K562 (cell line): Measurements from ENCODE around the gene GAL3ST1. TPM values are rescaled to one million over a fixed set of nuclear protein-coding genes. Genes with fewer than 3 reads are reported as not detected.

Source experiments
- ATAC-seq: fragments of 200-7000 bp; cut with Tn5 transposase; 3 replicates; pipeline ENCODE4 v1.9.1; 2020; ENCODE audit warnings: moderate library complexity
- BruUV-seq: library from RNA; stranded (reverse); fragments of 400-500 nt; replicated peaks from 2 replicates; lab custom pipeline; 2021; lab: Mats Ljungman, UMichigan
- CTCF ChIA-PET: fragments of 300-600 bp; formaldehyde crosslinking; extraction: SDS; loops from one replicate; lab custom pipeline; 2021; ENCODE audit warnings: low intra/inter-chr PET ratio; lab: Yijun Ruan, JAX
- POLR2A ChIA-PET: fragments of 300-600, 350-650 bp; sonication (Branson Sonifier 250); formaldehyde crosslinking; extraction: SDS; loops from one replicate; lab custom pipeline; 2021; ENCODE audit warnings: antibody characterized with exemption, inconsistent platforms; lab: Yijun Ruan, JAX
- DNase-seq, 4 experiments: peaks; one replicate each; pipeline versions ENCODE4 v3.0.0 to v3.0.0-alpha.2; 2011 to 2018; ENCODE audit warnings: low spot score in 3 of 4, mixed read lengths in 3 of 4; ENCODE audit errors: extremely low read depth in 1 of 4
- FAIRE-seq: peaks from 2 replicates; lab custom pipeline; 2011; peaks lifted over from hg19 to GRCh38; lab: Jason Lieb, UNC
- H2AFZ ChIP-seq: 2 replicates; pipeline ENCODE4 v1.6.0; 2011; ENCODE audit warnings: low read depth, low read length, control low read depth, inconsistent platforms
- H3K27ac ChIP-seq: fragments of 200-600 bp; 3 replicates; pipeline ENCODE4 v1.8.0; 2011; ENCODE audit warnings: low read depth, mild to moderate bottlenecking, control low read depth, inconsistent platforms, low read length, moderate library complexity, mixed read lengths; ENCODE audit errors: extremely low read depth
- H3K27me3 ChIP-seq, 2 experiments: fragments of 300-600 bp in 1 of 2; 2 replicates in 1 of 2; 3 replicates in 1 of 2; pipeline versions ENCODE4 v1.6.0 to v1.8.0; 2011; ENCODE audit warnings: inconsistent platforms in 2 of 2, low read length in 2 of 2, mild to moderate bottlenecking in 1 of 2, mixed read lengths in 1 of 2, moderate library complexity in 1 of 2; ENCODE audit not compliant: control insufficient read depth in 2 of 2, insufficient read depth in 2 of 2
- H3K36me3 ChIP-seq: fragments of 300-600 bp; 3 replicates; pipeline ENCODE4 v1.8.0; 2011; ENCODE audit warnings: mild to moderate bottlenecking, low read length, inconsistent platforms; ENCODE audit not compliant: control insufficient read depth, insufficient read depth
- H3K4me1 ChIP-seq, 2 experiments: fragments of 200-600 bp in 1 of 2; replicated peaks in 1 of 2; 2 replicates in 1 of 2; 3 replicates in 1 of 2; pipeline versions ENCODE4 v1.5.1 to v1.8.0; 2011; ENCODE audit warnings: inconsistent platforms in 2 of 2, low read length in 2 of 2, mild to moderate bottlenecking in 1 of 2, mixed read lengths in 1 of 2, moderate library complexity in 1 of 2; ENCODE audit not compliant: control insufficient read depth in 2 of 2, insufficient read depth in 2 of 2
- H3K4me2 ChIP-seq: 2 replicates; pipeline ENCODE4 v1.6.1; 2011; ENCODE audit warnings: low read length, control low read depth, inconsistent platforms, mixed read lengths; ENCODE audit not compliant: insufficient read depth
- H3K4me3 ChIP-seq: fragments of 200-600 bp; sonication (generic), shearing (Covaris generic); 2 replicates; pipeline ENCODE4 v1.5.1; 2016; ENCODE audit warnings: control low read depth, inconsistent platforms
- H3K79me2 ChIP-seq: fragments of 200-600 bp; 3 replicates; pipeline ENCODE4 v1.8.0; 2011; ENCODE audit warnings: low read length, inconsistent platforms; ENCODE audit not compliant: control insufficient read depth, insufficient read depth
- H3K9ac ChIP-seq, 2 experiments: 2 replicates each; pipeline versions ENCODE4 v1.6.0 to v1.6.1; 2011; ENCODE audit warnings: low read depth in 2 of 2, low read length in 2 of 2, control low read depth in 1 of 2, inconsistent platforms in 1 of 2, mild to moderate bottlenecking in 1 of 2, mixed read lengths in 1 of 2; ENCODE audit not compliant: insufficient read depth in 1 of 2
- H3K9me1 ChIP-seq: one replicate; pipeline ENCODE4 v1.6.0; 2011; ENCODE audit warnings: inconsistent platforms, mild to moderate bottlenecking, low read length, moderate library complexity; ENCODE audit not compliant: control insufficient read depth, insufficient read depth
- H3K9me3 ChIP-seq: replicated peaks from 2 replicates; pipeline ENCODE4 v1.5.1; 2011; ENCODE audit warnings: low read depth, low read length, inconsistent platforms; ENCODE audit not compliant: control insufficient read depth, insufficient read depth
- H4K20me1 ChIP-seq: replicated peaks from 2 replicates; pipeline ENCODE4 v1.6.1; 2011; ENCODE audit warnings: low read length, inconsistent platforms, mixed read lengths; ENCODE audit not compliant: control insufficient read depth, insufficient read depth
- BCOR ChIP-seq: fragments of 450-650 bp; IDR thresholded peaks from 2 replicates; pipeline ENCODE4 v1.6.1; 2016
- CAMTA2 ChIP-seq: fragments of 250-450 bp; sonication (Bioruptor Pico); conservative IDR thresholded peaks from 2 replicates; pipeline ENCODE4 v1.5.1; 2022
- ETS2 ChIP-seq: IDR thresholded peaks from 2 replicates; pipeline ENCODE4 v1.6.1; 2016; ENCODE audit warnings: borderline replicate concordance, missing genetic modification characterization, mild to moderate bottlenecking, moderate library complexity, missing compliant biosample characterization; ENCODE audit not compliant: poor library complexity, severe bottlenecking
- ETV5 ChIP-seq: sonication (generic); formaldehyde crosslinking; IDR thresholded peaks from 2 replicates; pipeline ENCODE4 v1.4.0; 2020; ENCODE audit warnings: low read depth, mild to moderate bottlenecking, missing genetic modification reagents
- GATA2 ChIP-seq: sonication (generic); formaldehyde crosslinking; IDR thresholded peaks from 2 replicates; pipeline ENCODE4 v1.4.0; 2020; ENCODE audit warnings: mild to moderate bottlenecking, missing genetic modification reagents
- PHTF2 ChIP-seq: fragments of 250-450 bp; sonication (Bioruptor Pico); IDR thresholded peaks from 2 replicates; pipeline ENCODE4 v1.5.0; 2021; ENCODE audit warnings: mild to moderate bottlenecking
- PTBP1 ChIP-seq: fragments of 200-400 bp; formaldehyde crosslinking; IDR thresholded peaks from 2 replicates; pipeline ENCODE4 v1.6.1; 2017; ENCODE audit warnings: low read depth, low read length
- RBM25 ChIP-seq: fragments of 200-400 bp; formaldehyde crosslinking; IDR thresholded peaks from 2 replicates; pipeline ENCODE4 v1.6.1; 2018; ENCODE audit warnings: low read length, low read depth, moderate library complexity; ENCODE audit not compliant: severe bottlenecking
- RBM39 ChIP-seq: fragments of 200-400 bp; formaldehyde crosslinking; optimal IDR thresholded peaks from 2 replicates; pipeline ENCODE3; 2018; ENCODE audit warnings: low read depth, low read length
- SOX6 ChIP-seq: fragments of 450-650 bp; IDR thresholded peaks from 2 replicates; pipeline ENCODE4 v1.6.1; 2014; ENCODE audit warnings: mild to moderate bottlenecking
- ZBTB1 ChIP-seq: sonication (generic); formaldehyde crosslinking; IDR thresholded peaks from 2 replicates; pipeline ENCODE4 v1.8.1; 2023; ENCODE audit warnings: missing genetic modification reagents, low read depth, mild to moderate bottlenecking, borderline replicate concordance
- ZFP36 ChIP-seq: fragments of 150-350 bp; IDR thresholded peaks from 2 replicates; pipeline ENCODE4 v1.6.1; 2018; ENCODE audit warnings: low read length, low read depth; ENCODE audit not compliant: partially characterized antibody
- ZNF3 ChIP-seq: fragments of 250-450 bp; sonication (Bioruptor Pico); IDR thresholded peaks from 2 replicates; pipeline ENCODE4 v1.5.0; 2021; ENCODE audit warnings: mild to moderate bottlenecking, moderate library complexity
- ZNF75A ChIP-seq: fragments of 450-650 bp; formaldehyde crosslinking; IDR thresholded peaks from 2 replicates; pipeline ENCODE4 v1.4.0; 2020; ENCODE audit warnings: mild to moderate bottlenecking
- WGBS: fragments of 100-300 bp; shearing (Covaris generic); methylation state at CpG from one replicate; pipeline ENCODE4 v1.1.6; 2016; ENCODE audit warnings: low coverage, mixed read lengths; ENCODE audit not compliant: insufficient coverage; ENCODE audit errors: missing lambda C conversion rate; 5-methylcytosine and 5-hydroxymethylcytosine counted together
- in situ Hi-C: fragments of 300-500 bp; cut with MboI; formaldehyde crosslinking; loops from 4 replicates; pipeline ENCODE4 v1.15.0; 2018; ENCODE audit warnings: inconsistent platforms, mixed read lengths
- intact Hi-C: fragments of 100-400 bp; cut with micrococcal nuclease; formaldehyde crosslinking; loops from 2 replicates; pipeline ENCODE4 v1.14.2; 2022
- polyA plus RNA-seq, 8 experiments: library from polyadenylated mRNA; depleted of rRNA in 4 of 8; stranded (reverse) in 5 of 8; unstranded in 3 of 8; fragments of >200 nt; fragmentation: Nextera tagmentation in 2 of 8; fragmentation: Illumina TruSeq in 1 of 8; extraction: Ambion mirVana in 2 of 8; extraction: Trizol in 1 of 8; gene quantifications; 2 replicates each; pipeline versions ENCODE4 v1.2.1 to v1.2.3, GENCODE V29; 2011 to 2014; ENCODE audit warnings: inconsistent platforms in 1 of 8, missing spikeins in 1 of 8
- total RNA-seq, 7 experiments: library from RNA; depleted of rRNA in 6 of 7; stranded (reverse); fragments of >200 nt in 6 of 7; fragmentation: Illumina TruSeq in 2 of 7; extraction: Trizol in 2 of 7; gene quantifications; 2 replicates each; pipeline versions ENCODE4 v1.2.1 to v1.2.3, GENCODE V29; 2011 to 2021; ENCODE audit warnings: low replicate concordance in 1 of 7
- TF ChIP-seq, protein P1 (sequence below): fragments of 250-450 bp; sonication (Bioruptor Pico); IDR thresholded peaks from 2 replicates; pipeline ENCODE4 v1.5.0; 2021

Gene GAL3ST1
- total and polyA plus RNA-seq, 9 of the 15 experiments (the other 6 are each of a cell fraction or from before 2014, with no cell fraction given), result 0.03 to 1.9 (median 0.33) TPM; not detected in 1

GRCh38 chr22:30539368-30539767 lies 35.1 kb downstream of the GAL3ST1 start:
- no peak for FAIRE-seq
- TF ChIP-seq PTBP1 (0 out of 2 replicates have a peak, but pooled peaks have one; percentile 42), ZNF75A (CRISPR knock-in tag) (no peak), GATA2 (no peak), ETS2 (tag) (no peak), SOX6 (no peak), ETV5 (CRISPR knock-in tag) (no peak), ZNF3 (CRISPR knock-in tag) (no peak), ZBTB1 (CRISPR knock-in tag) (no peak), ZFP36 (peak; percentile 72), PHTF2 (CRISPR knock-in tag) (no peak), RBM25 (peak; percentile 69), RBM39 (no peak), CAMTA2 (no peak), BCOR (peak; percentile 75)
- TF ChIP-seq, protein P1, sequence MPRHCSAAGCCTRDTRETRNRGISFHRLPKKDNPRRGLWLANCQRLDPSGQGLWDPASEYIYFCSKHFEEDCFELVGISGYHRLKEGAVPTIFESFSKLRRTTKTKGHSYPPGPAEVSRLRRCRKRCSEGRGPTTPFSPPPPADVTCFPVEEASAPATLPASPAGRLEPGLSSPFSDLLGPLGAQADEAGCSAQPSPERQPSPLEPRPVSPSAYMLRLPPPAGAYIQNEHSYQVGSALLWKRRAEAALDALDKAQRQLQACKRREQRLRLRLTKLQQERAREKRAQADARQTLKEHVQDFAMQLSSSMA (CRISPR knock-in tag), result no peak
- 92% methylated on average over 1 of the region's 1 CpG for WGBS

More at GRCh38 chr22:30539368-30539767, 35.1 kb downstream of the GAL3ST1 start:
- POLR2A ChIA-PET, result no interaction called here
- no peaks in the 10 kb centered on the region for H3K9me1 ChIP-seq
- H3K27ac ChIP-seq, result no peak overlapping the region
- intact Hi-C loops, result no loop called here
- DNase-seq (no peak), ATAC-seq (no peak)
- H2AFZ ChIP-seq, result no peak overlapping the region
- in situ Hi-C loops, result no loop called here
- CTCF ChIA-PET, result no interaction called here
- H3K27me3 ChIP-seq, result no peaks in the 10 kb centered on the region
- H3K9me3 ChIP-seq, result no peaks in the 10 kb centered on the region
- H3K4me3 ChIP-seq, result no peak overlapping the region
- H3K36me3 ChIP-seq, result no peaks in the 10 kb centered on the region
- H3K4me2 ChIP-seq, result no peak overlapping the region
- H3K4me1 ChIP-seq, result peaks cover 6 to 19% of the 10 kb centered on the region in 2 experiments; a peak in 4 of 5 replicates
- BruUV-seq, result no TSS peak
- H3K9ac ChIP-seq, result no peak overlapping the region
- H3K79me2 ChIP-seq, result no peaks in the 10 kb centered on the region
- H4K20me1 ChIP-seq, result no peaks in the 10 kb centered on the region
